Measurements from ENCODE around the gene PTPRQ. TPM values are rescaled to one million over a fixed set of nuclear protein-coding genes. Genes with fewer than 3 reads are reported as not detected.

Gene PTPRQ
- total RNA-seq, 1 donor from 2014 or later, result 7.8 TPM

DNA sequence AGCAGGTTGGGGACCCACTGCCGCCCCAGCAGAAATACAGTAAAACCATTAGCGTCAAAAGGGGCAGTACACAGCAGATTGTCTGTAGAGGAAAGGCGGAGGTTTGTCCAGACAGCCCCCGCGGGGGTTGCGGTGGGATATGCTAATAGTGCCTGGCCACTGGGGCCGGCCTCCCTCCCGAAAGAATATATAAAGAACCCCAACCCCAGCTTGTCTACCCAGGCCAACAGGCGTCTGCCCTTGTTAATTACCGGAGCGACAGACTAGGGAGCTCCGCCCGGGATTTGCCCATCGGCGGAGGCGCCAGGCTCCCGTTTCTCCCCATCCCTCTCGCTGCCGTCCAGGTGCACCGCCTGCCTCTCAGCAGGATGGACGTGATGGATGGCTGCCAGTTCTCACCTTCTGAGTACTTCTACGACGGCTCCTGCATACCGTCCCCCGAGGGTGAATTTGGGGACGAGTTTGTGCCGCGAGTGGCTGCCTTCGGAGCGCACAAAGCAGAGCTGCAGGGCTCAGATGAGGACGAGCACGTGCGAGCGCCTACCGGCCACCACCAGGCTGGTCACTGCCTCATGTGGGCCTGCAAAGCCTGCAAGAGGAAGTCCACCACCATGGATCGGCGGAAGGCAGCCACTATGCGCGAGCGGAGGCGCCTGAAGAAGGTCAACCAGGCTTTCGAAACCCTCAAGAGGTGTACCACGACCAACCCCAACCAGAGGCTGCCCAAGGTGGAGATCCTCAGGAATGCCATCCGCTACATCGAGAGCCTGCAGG, 272.8 kb downstream of the PTPRQ start, which contains the start of gene MYF5:
MYF5 (plus strand) TSS at position 217 of the 774 bp plus-strand sequence; CDS start at position 369, 152 bp downstream.
- TF ChIP-seq, protein P1, sequence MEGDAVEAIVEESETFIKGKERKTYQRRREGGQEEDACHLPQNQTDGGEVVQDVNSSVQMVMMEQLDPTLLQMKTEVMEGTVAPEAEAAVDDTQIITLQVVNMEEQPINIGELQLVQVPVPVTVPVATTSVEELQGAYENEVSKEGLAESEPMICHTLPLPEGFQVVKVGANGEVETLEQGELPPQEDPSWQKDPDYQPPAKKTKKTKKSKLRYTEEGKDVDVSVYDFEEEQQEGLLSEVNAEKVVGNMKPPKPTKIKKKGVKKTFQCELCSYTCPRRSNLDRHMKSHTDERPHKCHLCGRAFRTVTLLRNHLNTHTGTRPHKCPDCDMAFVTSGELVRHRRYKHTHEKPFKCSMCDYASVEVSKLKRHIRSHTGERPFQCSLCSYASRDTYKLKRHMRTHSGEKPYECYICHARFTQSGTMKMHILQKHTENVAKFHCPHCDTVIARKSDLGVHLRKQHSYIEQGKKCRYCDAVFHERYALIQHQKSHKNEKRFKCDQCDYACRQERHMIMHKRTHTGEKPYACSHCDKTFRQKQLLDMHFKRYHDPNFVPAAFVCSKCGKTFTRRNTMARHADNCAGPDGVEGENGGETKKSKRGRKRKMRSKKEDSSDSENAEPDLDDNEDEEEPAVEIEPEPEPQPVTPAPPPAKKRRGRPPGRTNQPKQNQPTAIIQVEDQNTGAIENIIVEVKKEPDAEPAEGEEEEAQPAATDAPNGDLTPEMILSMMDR (IDR thresholded peaks at IDR 0.05), result no peak
- Histone ChIP-seq H3K9me3 (no peaks in the 10 kb centered on the region), H3K4me3 (no peak within 1 kb of the TSS), H3K27me3 (ENCODE audit: low read depth) (peaks cover 7% of the 10 kb centered on the region), H3K36me3 (no peaks in the 10 kb centered on the region), H3K27ac (no peak within 1 kb of the TSS), H3K4me1 (no peaks in the 10 kb centered on the region)
- no peak for ATAC-seq
- DNase-seq, result no peak
- intact Hi-C loops (cut with DNase I), result no loop called here

DNA sequence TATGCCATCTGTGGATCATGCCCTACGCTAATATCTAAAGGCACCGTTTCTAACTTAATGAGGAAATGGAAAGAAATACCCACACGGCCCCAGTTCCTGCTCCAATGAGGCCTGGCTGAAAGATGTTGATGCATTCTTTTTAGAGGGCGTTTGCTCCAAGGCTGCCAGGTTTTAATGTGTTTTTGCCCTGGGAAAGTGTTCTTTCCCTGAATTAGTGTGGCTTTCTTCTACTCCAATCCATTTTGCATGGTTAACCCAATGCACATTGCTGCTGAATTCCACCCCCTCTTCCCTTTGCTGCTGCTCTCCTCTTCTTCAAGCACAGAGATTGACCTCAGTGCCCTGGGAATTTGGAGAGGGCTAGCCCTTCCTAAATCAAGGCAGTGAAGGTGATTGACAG, 273.8 kb downstream of the PTPRQ start:
- Histone ChIP-seq H3K4me3 (no peak overlapping the region), H3K27ac (no peak overlapping the region), H3K9me3 (no peaks in the 10 kb centered on the region), H3K4me1 (no peaks in the 10 kb centered on the region), H3K36me3 (no peaks in the 10 kb centered on the region), H3K27me3 (ENCODE audit: low read depth) (peaks cover 7% of the 10 kb centered on the region)
- intact Hi-C loops (cut with DNase I), result no loop called here
- ATAC-seq, result no peak
- TF ChIP-seq, protein P1 (IDR thresholded peaks at IDR 0.05), result no peak
- DNase-seq, result no peak

DNA sequence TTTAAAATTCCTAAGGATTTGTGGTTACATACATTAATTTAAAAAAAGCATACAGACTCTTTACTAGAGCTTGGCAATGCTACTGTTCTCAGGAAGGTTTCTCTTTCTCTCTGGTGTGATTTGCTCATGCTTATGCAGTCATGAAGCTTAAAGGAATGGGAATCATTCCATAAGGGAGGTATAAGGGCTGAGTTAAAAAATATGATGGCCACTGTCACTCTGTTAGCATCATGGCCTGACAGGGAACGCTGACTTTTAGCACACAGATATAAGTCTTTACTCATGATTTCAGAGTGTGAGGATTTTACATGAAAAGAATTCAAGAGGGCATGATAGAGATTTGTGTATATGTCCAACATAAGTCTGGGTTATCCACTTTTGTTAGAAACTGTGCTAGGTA, 276.5 kb downstream of the PTPRQ start:
- ATAC-seq (no peak), DNase-seq (no peak)
- H3K4me3 ChIP-seq, result no peak overlapping the region
- TF ChIP-seq, protein P1 (IDR thresholded peaks at IDR 0.05), result no peak
- H3K4me1 ChIP-seq, result no peaks in the 10 kb centered on the region
- H3K9me3 ChIP-seq, result no peaks in the 10 kb centered on the region
- no peaks in the 10 kb centered on the region for H3K36me3 ChIP-seq
- intact Hi-C loops (cut with DNase I), result no loop called here
- no peak overlapping the region for H3K27ac ChIP-seq
- H3K27me3 ChIP-seq (ENCODE audit: low read depth), result no peaks in the 10 kb centered on the region

DNA sequence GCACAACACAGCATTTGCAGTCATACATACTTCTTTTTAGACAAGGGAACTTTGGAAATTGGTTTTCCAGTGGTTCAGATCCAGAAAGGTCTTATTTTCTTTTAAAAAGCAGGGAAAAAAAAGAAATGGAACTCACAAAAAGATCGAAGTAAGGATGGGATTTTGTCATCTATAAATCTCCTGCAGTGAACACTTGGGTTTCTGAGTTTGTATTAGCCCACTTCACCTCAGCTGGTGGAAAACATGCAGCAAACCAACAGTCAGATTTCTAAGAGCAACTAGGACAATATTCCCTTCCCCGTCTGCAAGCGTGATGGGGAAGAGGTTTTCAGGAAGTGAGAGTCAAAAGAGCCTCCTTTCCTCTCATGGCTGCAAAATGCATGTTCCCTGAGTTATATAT, 277.3 kb downstream of the PTPRQ start:
- ATAC-seq, result no peak
- DNase-seq, result no peak
- no peaks in the 10 kb centered on the region for H3K27me3 ChIP-seq (ENCODE audit: low read depth)
- H3K4me1 ChIP-seq, result no peaks in the 10 kb centered on the region
- no peaks in the 10 kb centered on the region for H3K36me3 ChIP-seq
- H3K4me3 ChIP-seq, result no peak overlapping the region
- TF ChIP-seq, protein P1 (IDR thresholded peaks at IDR 0.05), result no peak
- H3K9me3 ChIP-seq, result no peaks in the 10 kb centered on the region
- H3K27ac ChIP-seq, result no peak overlapping the region
- intact Hi-C loops (cut with DNase I), result no loop called here
